Activated CD4-positive, alpha-beta T cell treated with anti-CD3 and anti-CD28 coated beads, Interleukin-10, Interleukin-2, amounts not matched to agents 100 ng/mL and 50 ng/mL, durations not matched to agents 16 hours and 8 hours (primary cell): Measurements from ENCODE around the gene SLC1A4.
A peak's percentile ranks its signal among the peaks of the same experiment; 100 is the strongest.
"Not testable (repeated sequence)": the region's sequence is repeated elsewhere in the genome, so short reads cannot be mapped to it uniquely, and the experiment has no call there.

Experiments used
- DNase-seq: peaks from one replicate; pipeline ENCODE4 v3.0.0-alpha.2; 2020

SLC1A4 gene

GRCh38 chr2:64989126-64989981, at the start of gene SLC1A4:
Gene SLC1A4 (plus strand): TSS chr2:64989399. CDS start chr2:64989644, 245 bp downstream.
- DNase-seq = peak; percentile 74

- no peak for DNase-seq
Observed at GRCh38 chr2:64941143-64941542, 48.1 kb upstream of the SLC1A4 start.

DNA sequence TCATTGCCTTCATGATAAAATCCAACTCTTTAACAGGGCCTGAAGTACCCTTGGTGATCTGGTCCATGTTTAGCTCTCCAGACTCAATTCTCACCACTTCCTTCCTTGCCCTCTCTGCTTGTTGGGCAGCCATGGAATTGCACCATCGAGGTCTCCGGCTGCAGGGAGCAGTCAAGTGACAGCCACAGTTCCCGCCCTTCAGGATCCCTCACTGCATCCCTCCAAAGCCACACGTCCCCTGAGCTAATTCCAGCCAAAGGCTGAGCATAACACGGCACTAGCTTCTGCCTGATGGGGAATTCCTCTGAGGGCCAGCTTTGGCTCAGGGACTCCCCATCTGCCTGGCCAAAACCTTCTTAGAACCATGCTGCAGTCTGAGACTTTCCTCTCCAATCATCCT, 47.4 kb upstream of the SLC1A4 start:
- no peak for DNase-seq

DNA sequence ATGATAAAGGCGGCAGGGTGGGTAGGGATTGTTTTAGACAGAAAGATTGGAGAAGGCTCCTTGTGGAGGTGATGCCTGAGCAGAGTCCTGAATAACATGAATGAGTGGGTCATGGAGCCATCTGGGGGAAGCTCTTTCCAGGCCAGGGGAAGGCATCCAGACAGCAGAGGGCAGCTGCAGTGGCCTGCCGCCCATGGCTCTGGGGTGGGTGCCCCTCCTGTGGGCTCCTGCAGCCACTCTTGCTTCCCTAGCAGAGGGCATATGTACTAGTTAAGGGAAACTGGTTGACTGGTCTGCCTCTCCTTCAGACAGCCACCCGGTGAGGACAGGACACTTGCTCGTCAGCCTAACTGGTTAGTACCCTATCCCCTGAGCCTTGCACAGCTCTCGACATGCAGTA, 46.5 kb upstream of the SLC1A4 start:
- DNase-seq = no peak

- no peak for DNase-seq
Observed at GRCh38 chr2:64943387-64944150, 45.6 kb upstream of the SLC1A4 start.

GRCh38 chr2:64944484-64944883, 44.7 kb upstream of the SLC1A4 start:
- DNase-seq = no peak

- peak; percentile 90 for DNase-seq
Observed at GRCh38 chr2:64945973-64946768, 43.0 kb upstream of the SLC1A4 start.

DNA sequence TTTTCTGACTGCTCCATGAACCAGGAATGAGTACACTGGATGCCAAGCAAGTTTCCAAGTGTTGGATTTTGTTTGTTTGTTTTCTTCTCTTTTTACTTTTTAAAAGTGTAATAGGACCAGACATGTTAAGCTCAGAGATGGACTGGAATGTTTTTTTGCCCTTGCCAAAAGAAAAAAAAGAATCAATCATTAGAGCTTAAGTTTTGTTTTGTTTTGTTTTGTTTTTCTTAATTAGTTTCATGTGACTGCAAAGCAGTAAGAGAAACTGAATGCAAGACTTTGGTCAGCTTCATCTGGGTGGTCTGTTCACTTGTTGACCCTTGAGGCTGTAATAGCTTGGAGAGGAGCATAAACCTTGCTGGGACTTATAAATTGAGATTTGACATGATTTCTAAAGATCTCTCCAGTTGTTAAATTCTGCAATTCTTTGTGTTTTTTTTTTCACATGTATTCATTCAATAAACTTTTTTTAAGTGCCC, 42.4 kb upstream of the SLC1A4 start:
- no peak for DNase-seq

GRCh38 chr2:64947885-64948284, 41.3 kb upstream of the SLC1A4 start:
- no peak for DNase-seq

GRCh38 chr2:64950226-64951160, 38.7 kb upstream of the SLC1A4 start:
- no peak for DNase-seq

- DNase-seq = no peak
Observed at GRCh38 chr2:64951306-64951953, 37.8 kb upstream of the SLC1A4 start.

GRCh38 chr2:64952096-64952495, 37.1 kb upstream of the SLC1A4 start:
- DNase-seq = no peak

DNA sequence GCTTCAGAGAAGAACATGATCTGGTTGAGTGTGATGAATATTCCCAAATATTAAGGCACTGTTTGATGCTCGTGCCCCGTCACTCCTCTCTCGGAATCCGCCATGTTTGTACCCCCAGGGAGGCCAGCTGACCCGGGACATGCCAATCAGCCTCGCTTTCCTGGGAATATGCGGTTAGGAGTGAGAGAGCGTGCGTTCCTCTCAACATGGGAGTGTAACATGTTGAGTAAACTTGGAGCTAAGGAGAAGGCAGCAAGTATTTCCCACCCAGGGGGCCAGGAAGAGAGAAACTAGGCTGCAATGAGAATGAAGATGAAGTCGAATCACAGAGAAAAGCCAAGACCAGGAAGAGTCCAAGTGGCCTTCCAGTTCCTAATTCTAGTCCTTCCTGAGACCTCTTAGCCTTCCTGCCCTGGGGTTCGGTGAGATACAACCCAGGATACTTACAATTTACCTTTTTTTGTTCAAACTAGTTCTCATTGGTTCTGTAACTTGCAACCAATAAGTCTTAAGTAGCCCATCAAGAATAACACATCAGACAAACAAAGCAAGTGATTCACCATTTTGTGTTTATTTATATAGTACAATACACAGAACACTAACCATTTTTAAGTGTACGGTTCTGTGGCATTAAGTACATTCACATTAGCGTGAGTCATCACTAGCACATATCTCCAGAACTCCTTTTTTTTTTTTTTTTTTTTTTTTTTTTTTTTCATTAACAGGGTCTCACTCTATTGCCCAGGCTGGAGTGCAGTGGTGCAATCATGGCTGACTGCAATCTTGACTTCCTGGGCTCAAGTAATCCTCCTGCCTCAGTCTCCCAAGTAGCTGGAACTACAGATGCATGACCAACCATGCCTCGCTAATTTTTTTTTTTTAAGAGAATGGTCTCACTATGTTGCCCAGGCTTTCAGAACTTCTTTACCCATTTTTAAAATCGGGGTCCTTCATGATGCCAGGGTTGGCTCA, 36.4 kb upstream of the SLC1A4 start:
- DNase-seq = no peak

DNA sequence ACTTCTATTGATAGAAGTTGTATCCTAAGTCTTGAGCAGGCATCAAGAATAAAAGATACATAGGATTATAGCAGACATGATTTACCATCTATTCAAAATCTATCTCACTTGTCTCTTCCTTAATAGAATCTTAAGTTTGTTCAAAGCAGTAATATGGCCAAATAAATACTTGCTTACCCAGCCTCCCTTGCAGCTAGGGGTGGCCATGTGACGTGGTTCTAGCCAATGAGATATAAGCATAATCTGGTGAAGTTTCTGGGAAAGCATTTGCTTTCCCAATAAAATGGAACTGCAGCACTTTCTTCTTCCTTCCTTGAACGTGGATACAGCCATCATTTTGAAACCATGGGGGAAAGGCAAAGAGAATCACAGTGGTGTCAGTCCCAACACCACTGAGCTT, 33.7 kb upstream of the SLC1A4 start:
- no peak for DNase-seq

GRCh38 chr2:64957109-64957903, 31.9 kb upstream of the SLC1A4 start:
- DNase-seq = no peak

GRCh38 chr2:64958556-64958955, 30.6 kb upstream of the SLC1A4 start:
- DNase-seq = no peak

- DNase-seq = no peak
Observed at GRCh38 chr2:64960819-64961218, 28.4 kb upstream of the SLC1A4 start.

GRCh38 chr2:64963138-64963537, 26.1 kb upstream of the SLC1A4 start:
- not testable (repeated sequence) for DNase-seq

GRCh38 chr2:64963719-64964118, 25.5 kb upstream of the SLC1A4 start:
- DNase-seq = no peak
